ENCODE results near the gene PDE4D.

GRCh38 chr5:59516161-59516560 lies 377.4 kb downstream of the PDE4D start:
- TF ChIP-seq BHLHE40 (IDR thresholded peaks at IDR 0.05; ENCODE audit: low read depth, low read length) (no peak), POLR2A (IDR thresholded peaks at IDR 0.05; ENCODE audit: low read depth, low read length) (no peak), CTCF (conservative IDR thresholded peaks at IDR 0.05; ENCODE audit: low read depth, low read length) (no peak), CEBPB (IDR thresholded peaks at IDR 0.05; ENCODE audit: low read depth, low read length) (no peak), RFX5 (IDR thresholded peaks at IDR 0.05; ENCODE audit: low read depth, low read length) (no peak), RAD21 (IDR thresholded peaks at IDR 0.05; ENCODE audit: low read length) (no peak), RCOR1 (IDR thresholded peaks at IDR 0.05; ENCODE audit: insufficient replicate concordance, low read length) (no peak), FOS (IDR thresholded peaks at IDR 0.05; ENCODE audit: low read depth, low read length) (no peak), MAZ (IDR thresholded peaks at IDR 0.05; ENCODE audit: borderline replicate concordance, low read depth, low read length) (no peak), MXI1 (IDR thresholded peaks at IDR 0.05; ENCODE audit: borderline replicate concordance, low read depth, low read length) (no peak)

Measured in IMR-90 (cell line).